Kidney (tissue), 14 donors: ENCODE data around the gene SLC22A31. TPM values are rescaled to one million over a fixed set of nuclear protein-coding genes. Genes with fewer than 3 reads are reported as not detected.

Source experiments
- DNase-seq, 5 donors: peaks; one replicate each; pipeline ENCODE4 v3.0.0-alpha.2; 2013 to 2020
- FAIRE-seq: peaks from 2 replicates; lab custom pipeline; 2012; peaks lifted over from hg19 to GRCh38; lab: Jason Lieb, UNC
- H3K27ac ChIP-seq, 2 donors: one replicate each; pipeline ENCODE4 v1.7.0; 2013; ENCODE audit warnings: low read depth in 2 of 2, low read length in 2 of 2, inconsistent platforms in 1 of 2
- H3K27me3 ChIP-seq: one replicate; pipeline ENCODE4 v1.7.1; 2013; ENCODE audit warnings: low read length, inconsistent platforms; ENCODE audit not compliant: control insufficient read depth, insufficient read depth
- H3K36me3 ChIP-seq, 3 donors: one replicate each; pipeline versions ENCODE4 v1.7.0 to v1.7.1; 2013; ENCODE audit warnings: low read length in 3 of 3, control low read depth in 1 of 3, inconsistent platforms in 1 of 3; ENCODE audit not compliant: insufficient read depth in 3 of 3, control insufficient read depth in 2 of 3
- H3K4me1 ChIP-seq, 3 donors: one replicate each; pipeline versions ENCODE4 v1.7.0 to v1.7.1; 2013; ENCODE audit warnings: low read length in 3 of 3, inconsistent platforms in 1 of 3, low read depth in 1 of 3; ENCODE audit not compliant: control insufficient read depth in 2 of 3, insufficient read depth in 2 of 3
- H3K4me3 ChIP-seq, 3 donors: one replicate each; pipeline versions ENCODE4 v1.7.0 to v1.8.1; 2013; ENCODE audit warnings: low read length in 3 of 3, control low read depth in 1 of 3, inconsistent platforms in 1 of 3
- H3K9ac ChIP-seq, 3 donors: one replicate each; pipeline versions ENCODE4 v1.7.0 to v1.7.1; 2013; ENCODE audit warnings: low read length in 3 of 3, control low read depth in 1 of 3, inconsistent platforms in 1 of 3
- H3K9me3 ChIP-seq, 3 donors: one replicate each; pipeline versions ENCODE4 v1.7.0 to v1.7.1; 2013; ENCODE audit warnings: low read length in 3 of 3, control low read depth in 1 of 3, inconsistent platforms in 1 of 3; ENCODE audit not compliant: control insufficient read depth in 2 of 3, insufficient read depth in 1 of 3
- CTCF ChIP-seq: IDR thresholded peaks from 3 replicates; pipeline ENCODE4 v1.5.1; 2012; ENCODE audit warnings: mild to moderate bottlenecking, moderate library complexity, borderline replicate concordance; ENCODE audit not compliant: insufficient read depth; ENCODE audit errors: extremely low read depth
- intact Hi-C: fragments of 100-400 bp; cut with DNase I; formaldehyde crosslinking; loops from one replicate; pipeline ENCODE4 v1.11.1; 2022
- polyA plus RNA-seq: library from polyadenylated mRNA; stranded (reverse); fragments of 350-450 nt; fragmentation: Illumina TruSeq; extraction: RNeasy Lipid Tissue Mini Kit (QIAGEN cat#74804); gene quantifications from one replicate; pipeline ENCODE4 v1.2.3, GENCODE V29; 2014; ENCODE audit warnings: low read depth, low replicate concordance; ENCODE audit not compliant: insufficient read depth
- total RNA-seq: library from RNA; stranded (reverse); fragmentation: NEBNext Ultra II Directional; extraction: Animal tissue kit (Norgen Biotek cat#: 25700); gene quantifications from one replicate; pipeline ENCODE4 v1.2.1, GENCODE V29; 2021
- donor health status: control.
- donor health status: control.
- donor health status: control.
- donor health status: control.
- donor health status: control.
- donor health status: DM: yes; HTN: yes; CAD: no.
- donor health status: Normal renal cell carcinoma (clear cell type).

Gene SLC22A31
- total and polyA plus RNA-seq, 2 donors from 2014 or later, result 0.47 to 1.8 TPM

- intact Hi-C loops, result no loop called here
- Histone ChIP-seq H3K4me3 (peak overlapping the region in 2 of 3 donors; percentile 45 to 49), H3K9me3 (no peaks in the 10 kb centered on the region), H3K9ac (no peak overlapping the region), H3K27ac (no peak overlapping the region), H3K27me3 (peaks cover 17% of the 10 kb centered on the region), H3K4me1 (peaks cover 0 to 2% (median 0%) of the 10 kb centered on the region in 3 donors), H3K36me3 (no peaks in the 10 kb centered on the region)
- DNase-seq, result peak; percentile 85 to 95 (median 90)
- TF ChIP-seq CTCF, result no peak
- FAIRE-seq, result no peak
Measured at GRCh38 chr16:89201439-89202377, 1.4 kb upstream of the SLC22A31 start.

- intact Hi-C loops, result no loop called here
- no peak for TF ChIP-seq CTCF
- FAIRE-seq, result no peak
- H3K27me3 ChIP-seq, result peaks cover 17% of the 10 kb centered on the region
- H3K9ac ChIP-seq, result no peak overlapping the region
- no peak overlapping the region for H3K27ac ChIP-seq
- no peaks in the 10 kb centered on the region for H3K36me3 ChIP-seq
- DNase-seq, result peak in 2 of 5 donors; percentile 73 to 82
- H3K4me3 ChIP-seq, result no peak overlapping the region
- no peaks in the 10 kb centered on the region for H3K9me3 ChIP-seq
- peaks cover 0 to 2% (median 0%) of the 10 kb centered on the region in 3 donors for H3K4me1 ChIP-seq
Measured at GRCh38 chr16:89200850-89201411, 594 bp upstream of the SLC22A31 start.

GRCh38 chr16:89199241-89200123, 855 bp downstream of the SLC22A31 start:
- H3K9me3 ChIP-seq, result no peaks in the 10 kb centered on the region
- no peaks in the 10 kb centered on the region for H3K36me3 ChIP-seq
- H3K27me3 ChIP-seq, result peaks cover 17% of the 10 kb centered on the region
- no peak overlapping the region for H3K27ac ChIP-seq
- FAIRE-seq (no peak), DNase-seq (peak in 1 of 5 donors; percentile 70)
- no peak overlapping the region for H3K9ac ChIP-seq
- intact Hi-C loops, result no loop called here
- H3K4me1 ChIP-seq, result peaks cover 0 to 2% (median 0%) of the 10 kb centered on the region in 3 donors
- TF ChIP-seq CTCF, result no peak
- no peak overlapping the region for H3K4me3 ChIP-seq
